IMR-90 (cell line): ENCODE measurements around the gene ACVRL1. TPM values are rescaled to one million over a fixed set of nuclear protein-coding genes. Genes with fewer than 3 reads are reported as not detected.

ENCODE experiments used
- ATAC-seq: fragments of 200-7000 bp; cut with Tn5 transposase; 2 replicates; pipeline ENCODE4 v1.9.1; 2020; ENCODE audit warnings: low read depth, mild to moderate bottlenecking, moderate library complexity
- BruUV-seq: library from RNA; stranded (reverse); fragments of 400-500 nt; replicated peaks from 2 replicates; lab custom pipeline; 2021; lab: Mats Ljungman, UMichigan
- CTCF ChIA-PET: fragments of 300-600 bp; formaldehyde crosslinking; extraction: SDS; loops from one replicate; lab custom pipeline; 2021; ENCODE audit warnings: antibody characterized with exemption; lab: Yijun Ruan, JAX
- POLR2A ChIA-PET: fragments of 300-600 bp; sonication (Branson Sonifier 250); formaldehyde crosslinking; loops from one replicate; lab custom pipeline; 2022; ENCODE audit warnings: antibody characterized with exemption; ENCODE audit not compliant: unreplicated experiment; lab: Charles Lee
- DNase-seq: peaks from one replicate; pipeline ENCODE4 v3.0.0; 2013
- H2AFZ ChIP-seq: replicated peaks from 2 replicates; pipeline ENCODE3; 2013; ENCODE audit warnings: low read length, mild to moderate bottlenecking; ENCODE audit not compliant: poor library complexity
- H2AK5ac ChIP-seq: 2 replicates; pipeline ENCODE4 v1.6.1; 2013; ENCODE audit warnings: low read depth, low read length, inconsistent platforms
- H2AK9ac ChIP-seq: replicated peaks from 2 replicates; pipeline ENCODE3; 2013; ENCODE audit warnings: mild to moderate bottlenecking, low read depth, low read length, moderate library complexity; ENCODE audit not compliant: poor library complexity
- H2BK120ac ChIP-seq: 2 replicates; pipeline ENCODE4 v1.6.1; 2013; ENCODE audit warnings: low read depth, low read length, inconsistent platforms
- H2BK15ac ChIP-seq: 3 replicates; pipeline ENCODE4 v1.6.1; 2013; ENCODE audit warnings: low read depth, low read length, inconsistent platforms
- H2BK20ac ChIP-seq: 2 replicates; pipeline ENCODE4 v1.6.1; 2013; ENCODE audit warnings: low read depth, mild to moderate bottlenecking, inconsistent platforms, low read length, moderate library complexity
- H2BK5ac ChIP-seq: 2 replicates; pipeline ENCODE4 v1.6.1; 2013; ENCODE audit warnings: mild to moderate bottlenecking, low read depth, low read length, inconsistent platforms; ENCODE audit not compliant: poor library complexity, severe bottlenecking
- H3K14ac ChIP-seq: replicated peaks from 2 replicates; pipeline ENCODE4 v1.6.1; 2013; ENCODE audit warnings: low read depth, low read length, inconsistent platforms
- H3K18ac ChIP-seq: 2 replicates; pipeline ENCODE4 v1.6.1; 2013; ENCODE audit warnings: low read depth, low read length, control low read depth
- H3K23ac ChIP-seq: 2 replicates; pipeline ENCODE4 v1.6.1; 2013; ENCODE audit warnings: low read depth, low read length, inconsistent platforms
- H3K27ac ChIP-seq: 2 replicates; pipeline ENCODE4 v1.5.1; 2013; ENCODE audit warnings: mild to moderate bottlenecking, control low read depth, low read length; ENCODE audit not compliant: insufficient read depth
- H3K27me3 ChIP-seq: 2 replicates; pipeline ENCODE4 v1.6.1; 2013; ENCODE audit warnings: low read length; ENCODE audit not compliant: control insufficient read depth, insufficient read depth
- H3K36me3 ChIP-seq: 2 replicates; pipeline ENCODE4 v1.6.1; 2013; ENCODE audit warnings: low read length, mixed read lengths; ENCODE audit not compliant: control insufficient read depth, insufficient read depth
- H3K4ac ChIP-seq: 2 replicates; pipeline ENCODE4 v1.6.1; 2013; ENCODE audit warnings: low read depth, low read length, inconsistent platforms
- H3K4me1 ChIP-seq: 2 replicates; pipeline ENCODE4 v1.6.1; 2013; ENCODE audit warnings: low read length, mixed read lengths; ENCODE audit not compliant: control insufficient read depth, insufficient read depth
- H3K4me2 ChIP-seq: 2 replicates; pipeline ENCODE4 v1.6.1; 2013; ENCODE audit warnings: low read depth, mild to moderate bottlenecking, control low read depth, low read length, moderate library complexity
- H3K4me3 ChIP-seq: 2 replicates; pipeline ENCODE4 v1.5.1; 2013; ENCODE audit warnings: low read depth, mild to moderate bottlenecking, control low read depth, low read length, moderate library complexity; ENCODE audit not compliant: insufficient read depth
- H3K56ac ChIP-seq: 2 replicates; pipeline ENCODE4 v1.6.1; 2013; ENCODE audit warnings: low read length, inconsistent platforms; ENCODE audit not compliant: insufficient read depth; ENCODE audit errors: extremely low read depth
- H3K79me1 ChIP-seq, 2 experiments: 2 replicates each; pipeline ENCODE4 v1.6.1; 2013; ENCODE audit warnings: low read length in 2 of 2, inconsistent platforms in 1 of 2, low read depth in 1 of 2
- H3K9ac ChIP-seq: 2 replicates; pipeline ENCODE4 v1.6.1; 2013; ENCODE audit warnings: low read depth, low read length, control low read depth
- H3K9me1 ChIP-seq: 2 replicates; pipeline ENCODE4 v1.6.1; 2013; ENCODE audit warnings: low read length, inconsistent platforms; ENCODE audit not compliant: insufficient read depth
- H3K9me3 ChIP-seq: 2 replicates; pipeline ENCODE4 v1.6.1; 2013; ENCODE audit warnings: low read length; ENCODE audit not compliant: control insufficient read depth, insufficient read depth
- H4K20me1 ChIP-seq: 2 replicates; pipeline ENCODE4 v1.6.1; 2013; ENCODE audit warnings: low read length, inconsistent platforms; ENCODE audit not compliant: insufficient read depth
- H4K5ac ChIP-seq: 2 replicates; pipeline ENCODE4 v1.6.1; 2013; ENCODE audit warnings: mild to moderate bottlenecking, low read depth, low read length, control low read depth
- H4K8ac ChIP-seq, 2 experiments: 2 replicates each; pipeline ENCODE4 v1.6.1; 2013; ENCODE audit warnings: low read depth in 2 of 2, low read length in 2 of 2, control low read depth in 1 of 2, inconsistent platforms in 1 of 2
- H4K91ac ChIP-seq: 2 replicates; pipeline ENCODE4 v1.6.1; 2013; ENCODE audit warnings: low read depth, low read length, inconsistent platforms; ENCODE audit not compliant: insufficient read depth
- BHLHE40 ChIP-seq: fragments of 150-350 bp; IDR thresholded peaks from 2 replicates; pipeline ENCODE4 v1.6.1; 2016; ENCODE audit warnings: mild to moderate bottlenecking, low read depth, low read length
- CHD1 ChIP-seq: IDR thresholded peaks from 2 replicates; pipeline ENCODE4 v1.6.1; 2012; ENCODE audit warnings: low read depth, low read length, improper control_type of control experiment
- CTCF ChIP-seq: conservative IDR thresholded peaks from 2 replicates; pipeline ENCODE4 v1.5.1; 2012; ENCODE audit warnings: mild to moderate bottlenecking, low read depth, low read length, improper control_type of control experiment
- ELK1 ChIP-seq: fragments of 150-350 bp; IDR thresholded peaks from 2 replicates; pipeline ENCODE4 v1.6.1; 2016; ENCODE audit warnings: low read depth, mild to moderate bottlenecking, low read length, moderate library complexity, borderline replicate concordance
- MAFK ChIP-seq: IDR thresholded peaks from 2 replicates; pipeline ENCODE4 v1.6.1; 2012; ENCODE audit warnings: low read depth, low read length, improper control_type of control experiment
- MXI1 ChIP-seq: IDR thresholded peaks from 2 replicates; pipeline ENCODE4 v1.6.1; 2012; ENCODE audit warnings: low read depth, mild to moderate bottlenecking, low read length, moderate library complexity, borderline replicate concordance
- NFE2L2 ChIP-seq: fragments of 150-350 bp; IDR thresholded peaks from 2 replicates; pipeline ENCODE4 v1.6.1; 2016; ENCODE audit warnings: low read depth, mild to moderate bottlenecking, low read length
- RFX5 ChIP-seq: IDR thresholded peaks from 2 replicates; pipeline ENCODE4 v1.8.0; 2012; ENCODE audit warnings: low read depth, mild to moderate bottlenecking, low read length, moderate library complexity
- SMC3 ChIP-seq: fragments of 150-350 bp; IDR thresholded peaks from 2 replicates; pipeline ENCODE4 v1.6.1; 2016; ENCODE audit warnings: low read depth, mild to moderate bottlenecking, antibody characterized with exemption, low read length, moderate library complexity
- dilution Hi-C: fragments of 300-500 bp; cut with HindIII; formaldehyde crosslinking; loops from one replicate; pipeline ENCODE4 v1.14.3; 2018; ENCODE audit warnings: low sequenced_read_pairs; ENCODE audit not compliant: unreplicated experiment
- in situ Hi-C: fragments of 300-500 bp; cut with MboI; formaldehyde crosslinking; loops from 3 replicates; pipeline ENCODE4 v1.14.3; 2019; ENCODE audit warnings: low sequenced_read_pairs, inconsistent platforms, mixed read lengths
- intact Hi-C: fragments of 100-400 bp; cut with micrococcal nuclease; formaldehyde crosslinking; loops from 2 replicates; pipeline ENCODE4 v1.10.0; 2022
- polyA plus RNA-seq, 3 experiments: library from polyadenylated mRNA; depleted of rRNA; stranded (reverse); fragments of >200 nt; gene quantifications; 2 replicates each; pipeline ENCODE4 v1.2.3, GENCODE V29; 2012; ENCODE audit warnings: low replicate concordance in 1 of 3
- total RNA-seq: library from RNA; depleted of rRNA; stranded (reverse); fragments of >200 nt; gene quantifications from 2 replicates; pipeline ENCODE4 v1.2.3, GENCODE V29; 2012

The ACVRL1 gene
- total and polyA plus RNA-seq, 2 of the 4 experiments (the other 2 are of a cell fraction): 6.4 to 7.5 TPM

DNA sequence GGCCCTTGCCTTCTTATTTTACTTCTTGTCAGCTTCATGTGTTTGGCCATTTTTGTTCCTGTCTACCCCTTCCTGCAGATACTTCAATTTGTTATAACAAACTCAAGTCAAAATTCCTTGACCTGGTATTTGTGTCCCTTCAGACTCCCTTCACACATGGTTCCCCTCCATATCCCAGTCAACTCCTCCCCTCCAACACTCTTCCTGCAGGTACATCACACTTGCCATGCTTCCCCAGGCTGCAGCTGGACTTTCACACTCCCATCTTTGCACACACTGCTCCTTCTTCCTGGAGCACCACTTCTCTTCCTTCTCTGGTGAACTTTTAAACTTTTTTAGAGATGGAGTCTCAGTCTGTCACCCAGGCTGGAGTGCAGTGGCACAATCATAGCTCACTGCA is 39.9 kb upstream of the ACVRL1 start:
- Histone ChIP-seq H2BK5ac (no peak overlapping the region), H3K18ac (no peak overlapping the region), H3K56ac (no peak overlapping the region), H4K8ac (no peak overlapping the region), H3K4me3 (no peak overlapping the region), H3K27me3 (peaks cover 54% of the 10 kb centered on the region), H3K4me1 (peaks cover 2% of the 10 kb centered on the region), H2BK15ac (no peak overlapping the region), H3K27ac (no peak overlapping the region), H4K20me1 (no peaks in the 10 kb centered on the region), H3K79me1 (no peaks in the 10 kb centered on the region), H2AK9ac (no peak overlapping the region), H3K9me1 (no peaks in the 10 kb centered on the region), H3K14ac (no peak overlapping the region), H2AK5ac (no peak overlapping the region), H4K5ac (no peak overlapping the region), H3K23ac (no peak overlapping the region), H3K4me2 (no peak overlapping the region), H4K91ac (no peak overlapping the region), H2BK120ac (no peak overlapping the region), H3K4ac (no peak overlapping the region), H3K9me3 (no peaks in the 10 kb centered on the region), H3K9ac (no peak overlapping the region), H3K36me3 (no peaks in the 10 kb centered on the region), H2AFZ (no peak overlapping the region), H2BK20ac (no peak overlapping the region)
- intact Hi-C loops: no loop called here
- no TSS peak for BruUV-seq
- dilution Hi-C loops: loop anchor here (25.0 kb wide), 1 partner anchor 95 kb away; the partner anchor contains the start of gene ACVR1B
- in situ Hi-C loops: no loop called here
- ATAC-seq (no peak), DNase-seq (no peak)
- ChIA-PET CTCF (no interaction called here), POLR2A (no interaction called here)
- no peak for TF ChIP-seq BHLHE40
- TF ChIP-seq CTCF: no peak
- no peak for TF ChIP-seq CHD1
- TF ChIP-seq ELK1: no peak
- TF ChIP-seq NFE2L2: no peak
- TF ChIP-seq RFX5: no peak
- no peak for TF ChIP-seq SMC3
- no peak for TF ChIP-seq MXI1
- no peak for TF ChIP-seq MAFK
